Neural cell (in vitro differentiated cells): ENCODE data around the gene HDAC9. TPM values are rescaled to one million over a fixed set of nuclear protein-coding genes. Genes with fewer than 3 reads are reported as not detected.

Experiments
- H2AFZ ChIP-seq: fragments of 200-600, 300-800 bp; sonication (generic), shearing (Covaris generic); 2 replicates; pipeline ENCODE4 v1.6.0; 2014; ENCODE audit warnings: low read depth, mild to moderate bottlenecking, antibody characterized with exemption, low read length, moderate library complexity
- H3F3A ChIP-seq: fragments of 200-600 bp; shearing (Covaris generic); 2 replicates; pipeline ENCODE4 v1.6.1; 2016; ENCODE audit warnings: mild to moderate bottlenecking, moderate library complexity, mixed read lengths, antibody characterized with exemption, low read length; ENCODE audit not compliant: insufficient read depth, poor library complexity, severe bottlenecking
- H3K27ac ChIP-seq: fragments of 200-600, 300-800 bp; sonication (generic), shearing (Covaris generic); 2 replicates; pipeline ENCODE4 v1.5.1; 2014; ENCODE audit warnings: mild to moderate bottlenecking, low read length, moderate library complexity
- H3K27me3 ChIP-seq: fragments of 300-800, 200-600 bp; sonication (generic), shearing (Covaris generic); 2 replicates; pipeline ENCODE4 v1.6.0; 2014; ENCODE audit warnings: mild to moderate bottlenecking, low read depth, low read length, moderate library complexity; ENCODE audit not compliant: insufficient read depth
- H3K36me3 ChIP-seq: fragments of 300-800, 200-600 bp; sonication (generic), shearing (Covaris generic); 2 replicates; pipeline ENCODE4 v1.5.1; 2014; ENCODE audit warnings: mild to moderate bottlenecking, antibody characterized with exemption, low read length, moderate library complexity; ENCODE audit not compliant: insufficient read depth
- H3K4me2 ChIP-seq: fragments of 300-800, 200-600 bp; sonication (generic), shearing (Covaris generic); 2 replicates; pipeline ENCODE4 v1.6.0; 2014; ENCODE audit warnings: mild to moderate bottlenecking, low read length
- H3K4me3 ChIP-seq: fragments of 300-800, 200-600 bp; sonication (generic), shearing (Covaris generic); 2 replicates; pipeline ENCODE4 v1.5.1; 2014; ENCODE audit warnings: mild to moderate bottlenecking, low read length, moderate library complexity
- H3K79me2 ChIP-seq: fragments of 200-600 bp; shearing (Covaris generic); replicated peaks from 2 replicates; pipeline ENCODE4 v1.6.0; 2014; ENCODE audit warnings: mild to moderate bottlenecking, low read length, moderate library complexity; ENCODE audit not compliant: insufficient read depth
- H3K9ac ChIP-seq: fragments of 300-800, 200-600 bp; sonication (generic), shearing (Covaris generic); 2 replicates; pipeline ENCODE4 v1.6.1; 2016; ENCODE audit warnings: mild to moderate bottlenecking, low read length, mixed read lengths
- H3K9me2 ChIP-seq: fragments of 200-600 bp; shearing (Covaris generic); 2 replicates; pipeline ENCODE4 v1.6.1; 2016; ENCODE audit warnings: mild to moderate bottlenecking, low read length, mixed read lengths; ENCODE audit not compliant: insufficient read depth
- H3K9me3 ChIP-seq: fragments of 200-600, 300-800 bp; sonication (generic), shearing (Covaris generic); 2 replicates; pipeline ENCODE4 v1.6.1; 2016; ENCODE audit warnings: mild to moderate bottlenecking, mixed run types, low read length, moderate library complexity, mixed read lengths
- H4K20me1 ChIP-seq: fragments of 200-600 bp; shearing (Covaris generic); 2 replicates; pipeline ENCODE4 v1.6.1; 2016; ENCODE audit warnings: mild to moderate bottlenecking, mixed run types; ENCODE audit not compliant: insufficient read depth
- CTCF ChIP-seq: fragments of 450-650 bp; IDR thresholded peaks from 2 replicates; pipeline ENCODE4 v1.5.1; 2014; ENCODE audit warnings: antibody characterized with exemption, mild to moderate bottlenecking, moderate library complexity; ENCODE audit not compliant: poor library complexity, severe bottlenecking
- EP300 ChIP-seq: fragments of 450-650 bp; conservative IDR thresholded peaks from 2 replicates; pipeline ENCODE4 v1.6.1; 2014; ENCODE audit warnings: antibody characterized with exemption, mild to moderate bottlenecking, moderate library complexity; ENCODE audit not compliant: poor library complexity, severe bottlenecking
- EZH2 ChIP-seq: fragments of 200-600, 300-800 bp; shearing (Covaris generic), sonication (generic); IDR thresholded peaks from 2 replicates; pipeline ENCODE4 v1.6.1; 2014; ENCODE audit warnings: antibody characterized with exemption, low read length, borderline replicate concordance, mild to moderate bottlenecking; ENCODE audit not compliant: insufficient read depth, poor library complexity, severe bottlenecking
- MXI1 ChIP-seq: fragments of 450-650 bp; conservative IDR thresholded peaks from 2 replicates; pipeline ENCODE4 v1.6.1; 2014; ENCODE audit warnings: antibody characterized with exemption, mild to moderate bottlenecking; ENCODE audit not compliant: poor library complexity, severe bottlenecking
- POLR2AphosphoS5 ChIP-seq: IDR thresholded peaks from 2 replicates; pipeline ENCODE4 v1.6.1; 2012
- RAD21 ChIP-seq: fragments of 450-650 bp; conservative IDR thresholded peaks from 2 replicates; pipeline ENCODE4 v1.6.1; 2014; ENCODE audit warnings: antibody characterized with exemption, mild to moderate bottlenecking, moderate library complexity
- REST ChIP-seq: IDR thresholded peaks from 2 replicates; pipeline ENCODE4 v1.6.1; 2012; ENCODE audit warnings: borderline replicate concordance
- SMC3 ChIP-seq: fragments of 450-650 bp; conservative IDR thresholded peaks from 2 replicates; pipeline ENCODE4 v1.6.1; 2014; ENCODE audit warnings: antibody characterized with exemption, mild to moderate bottlenecking, moderate library complexity; ENCODE audit not compliant: poor library complexity
- TAF1 ChIP-seq: IDR thresholded peaks from 2 replicates; pipeline ENCODE4 v1.6.1; 2012; ENCODE audit warnings: low read depth
- polyA plus RNA-seq: library from polyadenylated mRNA; depleted of rRNA; stranded (reverse); fragments of >200 nt; gene quantifications from 2 replicates; pipeline ENCODE4 v1.2.3, GENCODE V29; 2014

The HDAC9 gene
- polyA plus RNA-seq, 1 donor from 2014 or later, result 15.9 TPM

- Histone ChIP-seq H3K4me3 (no peak overlapping the region), H3K27me3 (no peaks in the 10 kb centered on the region), H3K9me3 (no peaks in the 10 kb centered on the region), H2AFZ (no peak overlapping the region), H3K4me2 (no peak overlapping the region), H3K36me3 (no peaks in the 10 kb centered on the region), H3F3A (no peaks in the 10 kb centered on the region), H3K79me2 (no peaks in the 10 kb centered on the region), H3K9ac (no peak overlapping the region), H3K9me2 (no peaks in the 10 kb centered on the region), H4K20me1 (no peaks in the 10 kb centered on the region), H3K27ac (no peak overlapping the region)
- TF ChIP-seq CTCF (no peak), RAD21 (no peak), EZH2 (no peak), SMC3 (no peak), MXI1 (no peak), POLR2AphosphoS5 (no peak), EP300 (no peak), REST (no peak), TAF1 (no peak)
Measured at GRCh38 chr7:18550574-18550973, 55.0 kb downstream of the HDAC9 start.

GRCh38 chr7:18552316-18552916, 56.9 kb downstream of the HDAC9 start:
- H3K79me2 ChIP-seq, result no peaks in the 10 kb centered on the region
- no peaks in the 10 kb centered on the region for H3K9me2 ChIP-seq
- no peak overlapping the region for H3K4me2 ChIP-seq
- H2AFZ ChIP-seq, result no peak overlapping the region
- no peaks in the 10 kb centered on the region for H3F3A ChIP-seq
- no peak overlapping the region for H3K9ac ChIP-seq
- no peak for TF ChIP-seq RAD21
- H3K27ac ChIP-seq, result no peak overlapping the region
- H3K4me3 ChIP-seq, result no peak overlapping the region
- H3K27me3 ChIP-seq, result no peaks in the 10 kb centered on the region
- no peaks in the 10 kb centered on the region for H3K9me3 ChIP-seq
- H3K36me3 ChIP-seq, result no peaks in the 10 kb centered on the region
- no peaks in the 10 kb centered on the region for H4K20me1 ChIP-seq
